ENCODE measurements around the gene HSD17B1.
"Not testable (repeated sequence)": the region's sequence is repeated elsewhere in the genome, so short reads cannot be mapped to it uniquely, and the experiment has no call there.

HSD17B1 gene

GRCh38 chr17:42552736-42553135 is at the start of gene HSD17B1:
TSS of gene HSD17B1 (plus strand) at chr17:42552923. CDS start at chr17:42552934, 11 bp downstream.
- peak within 1 kb of the TSS; percentile 72 for H3K4me3 ChIP-seq (replicated peaks; ENCODE audit: low read depth, low read length)
- DNase-seq (ENCODE audit: extremely low read depth, low read depth), result not testable (repeated sequence)

- no peak for TF ChIP-seq CTCF (IDR thresholded peaks at IDR 0.05; ENCODE audit: low read depth, low read length, missing control alignments)
- H3K4me3 ChIP-seq (replicated peaks; ENCODE audit: low read depth, low read length), result no peak overlapping the region
- DNase-seq (ENCODE audit: extremely low read depth, low read depth), result no peak
These were observed 49.8 kb upstream of the HSD17B1 start for GRCh38 chr17:42502926-42503325.

- H3K4me3 ChIP-seq (replicated peaks; ENCODE audit: low read depth, low read length), result no peak overlapping the region
- no peak for DNase-seq (ENCODE audit: extremely low read depth, low read depth)
- TF ChIP-seq CTCF (IDR thresholded peaks at IDR 0.05; ENCODE audit: low read depth, low read length, missing control alignments), result no peak
These were observed 45.1 kb upstream of the HSD17B1 start for GRCh38 chr17:42507671-42508070.

GRCh38 chr17:42508426-42509165 is 44.1 kb upstream of the HSD17B1 start:
- no peak for DNase-seq (ENCODE audit: extremely low read depth, low read depth)
- H3K4me3 ChIP-seq (replicated peaks; ENCODE audit: low read depth, low read length), result no peak overlapping the region
- TF ChIP-seq CTCF (IDR thresholded peaks at IDR 0.05; ENCODE audit: low read depth, low read length, missing control alignments), result no peak

GRCh38 chr17:42509409-42509808 is 43.3 kb upstream of the HSD17B1 start:
- no peak overlapping the region for H3K4me3 ChIP-seq (replicated peaks; ENCODE audit: low read depth, low read length)
- no peak for DNase-seq (ENCODE audit: extremely low read depth, low read depth)
- no peak for TF ChIP-seq CTCF (IDR thresholded peaks at IDR 0.05; ENCODE audit: low read depth, low read length, missing control alignments)

- no peak overlapping the region for H3K4me3 ChIP-seq (replicated peaks; ENCODE audit: low read depth, low read length)
- no peak for TF ChIP-seq CTCF (IDR thresholded peaks at IDR 0.05; ENCODE audit: low read depth, low read length, missing control alignments)
- DNase-seq (ENCODE audit: extremely low read depth, low read depth), result no peak
These were observed 42.9 kb upstream of the HSD17B1 start for GRCh38 chr17:42509841-42510240.

GRCh38 chr17:42512246-42512645 is 40.5 kb upstream of the HSD17B1 start:
- TF ChIP-seq CTCF (IDR thresholded peaks at IDR 0.05; ENCODE audit: low read depth, low read length, missing control alignments), result no peak
- no peak overlapping the region for H3K4me3 ChIP-seq (replicated peaks; ENCODE audit: low read depth, low read length)
- no peak for DNase-seq (ENCODE audit: extremely low read depth, low read depth)
